OCI-LY1 (cell line): ENCODE results near the gene BMF.

Experiments used
- H2AFZ ChIP-seq: fragments of 200-600 bp; sonication (generic), shearing (Covaris generic); 2 replicates; pipeline ENCODE4 v1.6.0; 2014; ENCODE audit warnings: antibody characterized with exemption, mild to moderate bottlenecking, low read length
- H3F3A ChIP-seq: fragments of 200-600 bp; sonication (generic), shearing (Covaris generic); 2 replicates; pipeline ENCODE4 v1.6.0; 2014; ENCODE audit warnings: mild to moderate bottlenecking, antibody characterized with exemption, low read length, moderate library complexity; ENCODE audit not compliant: insufficient read depth
- H3K27ac ChIP-seq: fragments of 200-600 bp; sonication (generic); 2 replicates; pipeline ENCODE4 v1.5.1; 2014; ENCODE audit warnings: low read length, mixed run types, mild to moderate bottlenecking, low read depth; ENCODE audit not compliant: poor library complexity, severe bottlenecking
- H3K27me3 ChIP-seq: fragments of 200-600 bp; sonication (generic); 2 replicates; pipeline ENCODE4 v1.6.0; 2014; ENCODE audit warnings: antibody characterized with exemption, mild to moderate bottlenecking, low read length, moderate library complexity; ENCODE audit not compliant: insufficient read depth
- H3K36me3 ChIP-seq: fragments of 200-600 bp; sonication (generic); 2 replicates; pipeline ENCODE4 v1.6.1; 2014; ENCODE audit warnings: mild to moderate bottlenecking, antibody characterized with exemption, low read length, moderate library complexity, mixed read lengths; ENCODE audit not compliant: insufficient read depth
- H3K4me1 ChIP-seq: fragments of 200-600 bp; sonication (generic); 2 replicates; pipeline ENCODE4 v1.5.1; 2014; ENCODE audit warnings: mild to moderate bottlenecking, low read length, moderate library complexity; ENCODE audit not compliant: insufficient read depth, severe bottlenecking
- H3K4me2 ChIP-seq: fragments of 200-600 bp; sonication (generic), shearing (Covaris generic); 2 replicates; pipeline ENCODE4 v1.6.1; 2014; ENCODE audit warnings: low read length
- H3K4me3 ChIP-seq: fragments of 200-600 bp; sonication (generic); 2 replicates; pipeline ENCODE4 v1.5.1; 2014; ENCODE audit warnings: low read length, low read depth, mild to moderate bottlenecking, mixed read lengths; ENCODE audit not compliant: poor library complexity, severe bottlenecking
- H3K79me2 ChIP-seq: fragments of 200-600 bp; shearing (Covaris generic); 2 replicates; pipeline ENCODE4 v1.6.1; 2016; ENCODE audit warnings: mixed run types, low read length, mixed read lengths; ENCODE audit not compliant: insufficient read depth
- H3K9ac ChIP-seq: fragments of 200-600 bp; sonication (generic), shearing (Covaris generic); 2 replicates; pipeline ENCODE4 v1.6.1; 2014; ENCODE audit warnings: mild to moderate bottlenecking, low read length, mixed read lengths
- H3K9me2 ChIP-seq: fragments of 200-600 bp; sonication (generic), shearing (Covaris generic); 2 replicates; pipeline ENCODE4 v1.6.1; 2014; ENCODE audit warnings: low read depth, mild to moderate bottlenecking, low read length, mixed read lengths
- H3K9me3 ChIP-seq: fragments of 200-600 bp; shearing (Covaris generic); 2 replicates; pipeline ENCODE4 v1.6.1; 2014; ENCODE audit warnings: low read length, mixed read lengths
- H4K20me1 ChIP-seq: fragments of 200-600 bp; sonication (generic), shearing (Covaris generic); 2 replicates; pipeline ENCODE4 v1.6.0; 2016; ENCODE audit warnings: mild to moderate bottlenecking, low read length; ENCODE audit not compliant: insufficient read depth
- CTCF ChIP-seq: fragments of 200-600 bp; sonication (generic), shearing (Covaris generic); IDR thresholded peaks from 2 replicates; pipeline ENCODE4 v1.5.1; 2017; ENCODE audit warnings: mild to moderate bottlenecking, antibody characterized with exemption, low read length, moderate library complexity, mixed read lengths
- EZH2 ChIP-seq: fragments of 200-600 bp; sonication (generic), shearing (Covaris generic); IDR thresholded peaks from 2 replicates; pipeline ENCODE4 v1.8.0; 2017; ENCODE audit warnings: borderline replicate concordance, mixed run types, mild to moderate bottlenecking, antibody characterized with exemption, low read length, moderate library complexity, mixed read lengths

BMF gene

GRCh38 chr15:40104296-40104864 is 4.3 kb downstream of the BMF start:
- Histone ChIP-seq H3K9me3 (no peaks in the 10 kb centered on the region), H3K79me2 (no peaks in the 10 kb centered on the region), H3K4me2 (peak overlapping the region; percentile 82), H3K9me2 (no peaks in the 10 kb centered on the region), H3K27me3 (no peaks in the 10 kb centered on the region), H2AFZ (no peak overlapping the region), H3K4me3 (peak overlapping the region; percentile 76), H3F3A (no peaks in the 10 kb centered on the region; the same call in 1 of the 2 replicates), H3K4me1 (peaks cover 91% of the 10 kb centered on the region), H3K36me3 (peaks cover 46% of the 10 kb centered on the region; the same call in 1 of the 2 replicates), H3K27ac (peak overlapping the region; percentile 98), H4K20me1 (no peaks in the 10 kb centered on the region), H3K9ac (peak overlapping the region; percentile 84)
- no peak for TF ChIP-seq CTCF
- TF ChIP-seq EZH2: no peak

GRCh38 chr15:40103864-40104271 is 4.8 kb downstream of the BMF start:
- peak overlapping the region; percentile 98 for H3K27ac ChIP-seq
- no peak overlapping the region for H2AFZ ChIP-seq

DNA sequence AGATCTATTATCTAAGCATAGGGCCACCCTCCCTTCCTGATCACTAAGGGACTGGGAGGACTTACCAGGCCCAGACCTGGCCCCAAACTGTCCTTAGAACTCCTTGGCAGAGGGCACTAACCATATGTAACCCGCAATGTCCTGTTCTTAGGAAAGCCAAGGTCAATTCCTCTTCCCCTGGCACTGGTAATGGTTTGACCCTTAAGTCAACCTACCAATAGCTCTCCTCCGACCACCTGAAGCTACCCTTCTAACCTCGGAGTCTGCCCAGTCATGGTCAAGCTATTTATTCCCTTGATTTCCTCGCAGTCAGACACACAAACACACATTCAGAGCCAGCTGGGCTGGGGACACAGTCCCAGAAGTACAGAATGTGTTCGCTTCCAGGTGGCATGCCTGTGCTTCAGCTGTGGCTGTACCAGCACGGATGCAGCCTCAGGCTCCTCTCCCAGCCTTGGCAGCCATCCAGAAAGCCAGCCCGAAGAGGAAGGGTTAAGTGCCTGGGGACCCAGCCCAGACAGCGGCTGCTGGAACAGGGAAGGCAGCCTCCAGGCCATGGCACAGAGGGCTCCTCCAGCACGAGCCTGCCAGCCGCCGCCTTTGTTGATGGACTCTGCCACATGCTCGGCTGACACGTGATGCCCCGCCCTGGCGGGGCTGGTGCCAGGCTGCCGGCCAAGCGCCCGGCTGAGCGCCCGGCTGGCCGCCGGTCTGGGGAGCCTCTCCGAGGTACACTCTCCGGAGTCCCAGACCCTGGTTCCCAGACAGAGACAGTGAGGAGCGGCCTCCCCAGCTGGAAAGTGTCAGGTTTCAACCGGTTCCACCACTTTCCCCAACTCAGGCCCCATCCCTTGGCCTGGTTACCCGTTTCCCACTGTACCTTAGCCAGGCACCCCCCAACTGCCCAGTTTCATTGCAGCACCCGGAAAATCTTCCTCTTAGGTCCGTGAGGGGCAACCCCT is 5.5 kb downstream of the BMF start:
- H3K27me3 ChIP-seq: no peaks in the 10 kb centered on the region
- no peaks in the 10 kb centered on the region for H4K20me1 ChIP-seq
- no peaks in the 10 kb centered on the region for H3K9me2 ChIP-seq
- H3K79me2 ChIP-seq: no peaks in the 10 kb centered on the region
- H3K4me3 ChIP-seq: peak overlapping the region; percentile 76
- no peaks in the 10 kb centered on the region for H3K9me3 ChIP-seq
- H3K4me1 ChIP-seq: peaks cover 100% of the 10 kb centered on the region
- peak overlapping the region; percentile 82 for H3K4me2 ChIP-seq
- H3K9ac ChIP-seq: peak overlapping the region; percentile 84
- no peaks in the 10 kb centered on the region; the same call in 1 of the 2 replicates for H3F3A ChIP-seq
- H3K36me3 ChIP-seq: peaks cover 46% of the 10 kb centered on the region; the same call in 1 of the 2 replicates
- H2AFZ ChIP-seq: no peak overlapping the region
- H3K27ac ChIP-seq: peak overlapping the region; percentile 98
- TF ChIP-seq EZH2 (no peak), CTCF (no peak)

More at GRCh38 chr15:40103864-40104271, 4.8 kb downstream of the BMF start:
- Histone ChIP-seq H3K4me3 (peak overlapping the region; percentile 76), H3K9ac (peak overlapping the region; percentile 84), H3K27me3 (no peaks in the 10 kb centered on the region), H3K79me2 (no peaks in the 10 kb centered on the region), H3K9me3 (no peaks in the 10 kb centered on the region), H3K36me3 (peaks cover 46% of the 10 kb centered on the region; the same call in 1 of the 2 replicates), H3F3A (no peaks in the 10 kb centered on the region; the same call in 1 of the 2 replicates), H4K20me1 (no peaks in the 10 kb centered on the region), H3K4me1 (peaks cover 93% of the 10 kb centered on the region), H3K9me2 (no peaks in the 10 kb centered on the region), H3K4me2 (peak overlapping the region; percentile 82)
- TF ChIP-seq CTCF: no peak
- TF ChIP-seq EZH2: no peak
